Measurements from ENCODE around the gene IL1RAPL2. TPM values are rescaled to one million over a fixed set of nuclear protein-coding genes. Genes with fewer than 3 reads are reported as not detected.

The IL1RAPL2 gene
- total and polyA plus RNA-seq, 2 of the 4 experiments (the other 2 are of a cell fraction): 0.03 TPM; not detected in 1

DNA sequence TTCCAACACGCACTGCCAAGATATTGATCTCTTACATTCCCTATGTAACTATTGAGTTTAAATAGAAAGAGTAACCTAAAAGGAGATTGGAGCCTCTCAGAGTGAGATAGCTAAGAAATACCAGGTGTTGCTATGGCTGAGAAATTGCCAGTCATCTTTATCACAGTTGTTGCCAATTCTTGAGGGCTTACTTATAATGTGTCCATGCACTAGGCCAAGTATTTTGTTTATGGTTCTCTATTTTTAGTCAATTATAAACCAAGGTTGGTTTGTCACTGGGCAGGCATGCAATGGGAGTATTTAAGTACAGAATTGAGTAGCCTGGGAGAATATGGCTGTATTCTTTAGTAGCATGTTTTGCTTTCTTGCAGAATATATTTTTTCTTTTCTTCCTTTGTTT, 452.9 kb downstream of the IL1RAPL2 start:
- no peak overlapping the region for H2BK20ac ChIP-seq (ENCODE audit: low read depth, low read length)
- no CpG with 5 or more reads among the region's 1 CpG for WGBS, 2 experiments (ENCODE audit: extremely low coverage in 2 of 2, insufficient read length in 1 of 2)
- no peak overlapping the region for H2BK120ac ChIP-seq (ENCODE audit: low read depth, low read length)
- H3K79me1 ChIP-seq (ENCODE audit: low read depth in 1 of 2, low read length in 2 of 2): no peaks in the 10 kb centered on the region
- H3K18ac ChIP-seq (ENCODE audit: low read depth, low read length): no peak overlapping the region
- H3K14ac ChIP-seq (replicated peaks; ENCODE audit: low read depth, low read length): no peak overlapping the region
- no peak overlapping the region for H2BK5ac ChIP-seq (ENCODE audit: low read depth, low read length, poor library complexity, severe bottlenecking)
- in situ Hi-C loops (cut with MboI; ENCODE audit: low sequenced_read_pairs) (no loop called here), dilution Hi-C loops (cut with HindIII; ENCODE audit: low sequenced_read_pairs, unreplicated experiment) (no loop called here), intact Hi-C loops (cut with micrococcal nuclease) (no loop called here)
- H3K36me3 ChIP-seq (ENCODE audit: control insufficient read depth, insufficient read depth, low read length): no peaks in the 10 kb centered on the region
- POLR2A ChIA-PET (ENCODE audit: unreplicated experiment): no interaction called here
- no peak overlapping the region for H2AK9ac ChIP-seq (replicated peaks; ENCODE audit: low read depth, low read length, poor library complexity)
- no peaks in the 10 kb centered on the region for H3K4me1 ChIP-seq (ENCODE audit: control insufficient read depth, insufficient read depth, low read length)
- no peak overlapping the region for H3K56ac ChIP-seq (ENCODE audit: extremely low read depth, insufficient read depth, low read length)
- no peak overlapping the region for H2AK5ac ChIP-seq (ENCODE audit: low read depth, low read length)
- CTCF ChIA-PET: no interaction called here
- no peaks in the 10 kb centered on the region for H3K9me1 ChIP-seq (ENCODE audit: insufficient read depth, low read length)
- no peaks in the 10 kb centered on the region for H4K20me1 ChIP-seq (ENCODE audit: insufficient read depth, low read length)
- ATAC-seq (ENCODE audit: low read depth): no peak
- H3K23ac ChIP-seq (ENCODE audit: low read depth, low read length): no peak overlapping the region
- no peak overlapping the region for H3K27ac ChIP-seq (ENCODE audit: insufficient read depth, low read length)
- no peaks in the 10 kb centered on the region; the same call in 1 of the 2 replicates for H3K27me3 ChIP-seq (ENCODE audit: control insufficient read depth, insufficient read depth, low read length)
- H3K4ac ChIP-seq (ENCODE audit: low read depth, low read length): no peak overlapping the region
- no peak overlapping the region for H3K9ac ChIP-seq (ENCODE audit: low read depth, low read length)
- no peak overlapping the region for H2AFZ ChIP-seq (replicated peaks; ENCODE audit: low read length, poor library complexity)
- H3K4me3 ChIP-seq (ENCODE audit: insufficient read depth, low read depth, low read length): no peak overlapping the region
- no peak overlapping the region for H4K8ac ChIP-seq (ENCODE audit: low read depth in 2 of 2, low read length in 2 of 2)
- BruUV-seq (replicated peaks): no TSS peak
- H3K4me2 ChIP-seq (ENCODE audit: low read depth, low read length): no peak overlapping the region
- H4K5ac ChIP-seq (ENCODE audit: low read depth, low read length): no peak overlapping the region
- DNase-seq: no peak
- no peak overlapping the region for H4K91ac ChIP-seq (ENCODE audit: insufficient read depth, low read depth, low read length)
- no peak overlapping the region for H2BK15ac ChIP-seq (ENCODE audit: low read depth, low read length)
- TF ChIP-seq CEBPB (IDR thresholded peaks at IDR 0.05; ENCODE audit: low read depth, low read length): no peak
- TF ChIP-seq MAZ (IDR thresholded peaks at IDR 0.05; ENCODE audit: borderline replicate concordance, low read depth, low read length): no peak
- TF ChIP-seq BHLHE40 (IDR thresholded peaks at IDR 0.05; ENCODE audit: low read depth, low read length): no peak
- no peak for TF ChIP-seq MAFK (IDR thresholded peaks at IDR 0.05; ENCODE audit: low read depth, low read length)
- TF ChIP-seq RFX5 (IDR thresholded peaks at IDR 0.05; ENCODE audit: low read depth, low read length): no peak
- no peak for TF ChIP-seq CTCF (conservative IDR thresholded peaks at IDR 0.05; ENCODE audit: low read depth, low read length)
- no peak for TF ChIP-seq MXI1 (IDR thresholded peaks at IDR 0.05; ENCODE audit: borderline replicate concordance, low read depth, low read length)
- no peak for TF ChIP-seq POLR2A (IDR thresholded peaks at IDR 0.05; ENCODE audit: low read depth, low read length)
- no peak for TF ChIP-seq NFE2L2 (IDR thresholded peaks at IDR 0.05; ENCODE audit: low read depth, low read length)
- TF ChIP-seq RAD21 (IDR thresholded peaks at IDR 0.05; ENCODE audit: low read length): no peak
- TF ChIP-seq, protein P1, sequence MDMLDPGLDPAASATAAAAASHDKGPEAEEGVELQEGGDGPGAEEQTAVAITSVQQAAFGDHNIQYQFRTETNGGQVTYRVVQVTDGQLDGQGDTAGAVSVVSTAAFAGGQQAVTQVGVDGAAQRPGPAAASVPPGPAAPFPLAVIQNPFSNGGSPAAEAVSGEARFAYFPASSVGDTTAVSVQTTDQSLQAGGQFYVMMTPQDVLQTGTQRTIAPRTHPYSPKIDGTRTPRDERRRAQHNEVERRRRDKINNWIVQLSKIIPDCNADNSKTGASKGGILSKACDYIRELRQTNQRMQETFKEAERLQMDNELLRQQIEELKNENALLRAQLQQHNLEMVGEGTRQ (IDR thresholded peaks at IDR 0.05; ENCODE audit: low read depth, low read length): no peak
- TF ChIP-seq, protein P2, sequence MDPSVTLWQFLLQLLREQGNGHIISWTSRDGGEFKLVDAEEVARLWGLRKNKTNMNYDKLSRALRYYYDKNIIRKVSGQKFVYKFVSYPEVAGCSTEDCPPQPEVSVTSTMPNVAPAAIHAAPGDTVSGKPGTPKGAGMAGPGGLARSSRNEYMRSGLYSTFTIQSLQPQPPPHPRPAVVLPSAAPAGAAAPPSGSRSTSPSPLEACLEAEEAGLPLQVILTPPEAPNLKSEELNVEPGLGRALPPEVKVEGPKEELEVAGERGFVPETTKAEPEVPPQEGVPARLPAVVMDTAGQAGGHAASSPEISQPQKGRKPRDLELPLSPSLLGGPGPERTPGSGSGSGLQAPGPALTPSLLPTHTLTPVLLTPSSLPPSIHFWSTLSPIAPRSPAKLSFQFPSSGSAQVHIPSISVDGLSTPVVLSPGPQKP (IDR thresholded peaks at IDR 0.05; ENCODE audit: borderline replicate concordance, low read depth, low read length): no peak
- TF ChIP-seq SMC3 (IDR thresholded peaks at IDR 0.05; ENCODE audit: low read depth, low read length): no peak
- no peak for TF ChIP-seq CHD1 (IDR thresholded peaks at IDR 0.05; ENCODE audit: low read depth, low read length)
- no peak for TF ChIP-seq FOS (IDR thresholded peaks at IDR 0.05; ENCODE audit: low read depth, low read length)
- no peak for TF ChIP-seq RCOR1 (IDR thresholded peaks at IDR 0.05; ENCODE audit: insufficient replicate concordance, low read length)
- no peaks in the 10 kb centered on the region for H3K9me3 ChIP-seq (ENCODE audit: control insufficient read depth, insufficient read depth, low read length)
